NCI-H748 (cell line): ENCODE measurements around the gene COG8.
"Not testable (repeated sequence)": the region's sequence is repeated elsewhere in the genome, so short reads cannot be mapped to it uniquely, and the experiment has no call there.

Source experiments
- DNase-seq: peaks from one replicate; lab custom pipeline; 2025; ENCODE audit not compliant: unreplicated experiment; lab: John Stamatoyannopoulos, UW

Gene COG8

GRCh38 chr16:69339289-69340094 lies at the start of gene COG8, which contains the start of gene NIP7:
Gene COG8, minus strand, starts transcription at chr16:69339564. Its CDS starts 12 bp downstream, at chr16:69339552.
Gene NIP7, plus strand, starts transcription at chr16:69339772. Its CDS starts 58 bp downstream, at chr16:69339830.
- peak; percentile 97 for DNase-seq

- no peak for DNase-seq
These were observed 47.2 kb upstream of the COG8 start for GRCh38 chr16:69386596-69386995.

GRCh38 chr16:69384974-69385373 lies 45.6 kb upstream of the COG8 start:
- no peak for DNase-seq

- DNase-seq, result no peak
These were observed 43.1 kb upstream of the COG8 start for GRCh38 chr16:69382421-69382820.

GRCh38 chr16:69381231-69381630 lies 41.9 kb upstream of the COG8 start:
- no peak for DNase-seq

GRCh38 chr16:69378760-69379159 lies 39.4 kb upstream of the COG8 start:
- DNase-seq, result no peak

GRCh38 chr16:69378036-69378435 lies 38.7 kb upstream of the COG8 start:
- DNase-seq, result no peak

GRCh38 chr16:69376393-69377059 lies 37.2 kb upstream of the COG8 start:
- DNase-seq, result no peak

GRCh38 chr16:69373019-69373418 lies 33.7 kb upstream of the COG8 start:
- no peak for DNase-seq

GRCh38 chr16:69371564-69371963 lies 32.2 kb upstream of the COG8 start:
- no peak for DNase-seq

- DNase-seq, result no peak
These were observed 29.5 kb upstream of the COG8 start for GRCh38 chr16:69368866-69369265.

GRCh38 chr16:69367980-69368379 lies 28.6 kb upstream of the COG8 start:
- no peak for DNase-seq

- no peak for DNase-seq
These were observed 27.1 kb upstream of the COG8 start for GRCh38 chr16:69366431-69366830.

- DNase-seq, result no peak
These were observed 26.5 kb upstream of the COG8 start for GRCh38 chr16:69365901-69366300.

- no peak for DNase-seq
These were observed 24.7 kb upstream of the COG8 start for GRCh38 chr16:69364088-69364487.

GRCh38 chr16:69363281-69363717 lies 23.9 kb upstream of the COG8 start:
- no peak for DNase-seq

- not testable (repeated sequence) for DNase-seq
These were observed 20.7 kb upstream of the COG8 start for GRCh38 chr16:69360070-69360469.

GRCh38 chr16:69351309-69352027 lies 12.1 kb upstream of the COG8 start, which contains the start of gene TMED6:
Gene TMED6, minus strand, starts transcription at chr16:69351786. Its CDS starts 33 bp downstream, at chr16:69351753.
- DNase-seq, result no peak

- DNase-seq, result no peak
These were observed 11.3 kb upstream of the COG8 start for GRCh38 chr16:69350536-69351133.

GRCh38 chr16:69349536-69349935 lies 10.2 kb upstream of the COG8 start:
- DNase-seq, result no peak

GRCh38 chr16:69348222-69348621 lies 8.9 kb upstream of the COG8 start:
- no peak for DNase-seq
